HG03469 (cell line): ENCODE data around the gene PLIN1.

Source experiments
- ATAC-seq: cut with Tn5 transposase; IDR thresholded peaks from one replicate; pipeline ENCODE4 v1.9.1; 2021; ENCODE audit warnings: mild to moderate bottlenecking, moderate library complexity, moderate number of reproducible peaks; ENCODE audit not compliant: unreplicated experiment

PLIN1 gene

DNA sequence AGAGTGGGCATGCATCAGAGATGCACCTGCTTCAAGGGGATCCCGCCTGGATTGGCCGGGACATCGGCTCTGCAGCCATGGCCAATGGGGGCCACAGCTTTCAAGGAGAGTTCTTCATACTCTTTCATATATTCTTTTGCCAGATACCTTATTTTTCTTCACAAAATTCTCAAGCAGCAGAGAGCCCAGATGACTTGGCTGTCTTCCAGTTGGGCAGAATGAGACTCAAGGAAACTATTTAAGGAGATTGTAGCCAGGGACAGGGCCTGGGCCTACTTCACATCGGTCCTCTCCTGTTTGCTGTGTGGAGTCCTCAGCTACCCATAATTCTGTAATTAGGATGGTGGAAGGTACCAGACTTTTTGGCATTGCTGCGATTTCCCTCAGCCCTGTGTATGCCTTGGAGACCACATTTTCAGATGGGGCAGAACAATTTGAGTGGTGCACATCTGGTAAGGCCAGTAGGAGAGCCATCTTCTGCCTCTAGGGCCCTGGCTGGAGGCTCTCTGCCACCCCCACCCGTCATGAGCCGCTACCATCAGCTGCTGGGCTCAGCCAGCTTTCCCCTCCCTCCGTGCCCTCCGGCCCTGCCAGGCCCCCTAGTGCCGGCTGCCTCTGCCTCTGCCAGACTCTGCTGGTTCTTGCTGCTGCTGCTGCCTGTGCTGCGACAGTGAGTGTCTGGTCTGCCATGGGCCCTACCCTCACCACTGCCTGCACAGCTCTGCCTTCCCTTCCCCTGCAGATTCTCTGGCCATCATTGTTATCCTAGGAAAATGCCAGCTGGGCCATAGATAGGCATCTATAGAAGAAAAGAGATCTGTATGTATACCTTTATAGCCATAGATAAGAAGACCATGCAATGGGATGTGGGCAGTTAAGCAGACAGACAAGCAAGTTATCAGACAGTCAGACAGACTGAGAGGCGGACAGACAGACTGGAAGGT is 6.7 kb downstream of the PLIN1 start:
- no peak for ATAC-seq

DNA sequence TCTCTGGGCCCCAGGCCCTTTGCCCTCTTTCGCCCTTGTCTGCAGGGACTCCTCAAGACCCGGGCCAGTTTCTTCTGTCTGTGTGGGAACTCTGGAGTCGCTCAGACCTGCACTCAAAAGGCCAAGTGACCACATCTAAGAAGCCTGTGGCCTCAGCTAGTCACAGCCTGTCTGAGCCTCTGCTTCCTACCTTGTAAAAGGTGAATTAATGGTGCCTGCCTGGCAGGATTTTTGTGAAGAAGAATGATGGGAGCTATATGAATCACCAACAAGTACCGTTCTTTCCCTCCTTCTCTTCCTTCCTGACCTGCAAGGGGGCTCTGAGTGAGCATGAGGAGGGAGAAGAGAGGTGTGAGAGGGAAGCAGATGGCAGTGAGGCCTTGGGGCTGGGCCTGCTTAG is 7.5 kb downstream of the PLIN1 start:
- no peak for ATAC-seq

DNA sequence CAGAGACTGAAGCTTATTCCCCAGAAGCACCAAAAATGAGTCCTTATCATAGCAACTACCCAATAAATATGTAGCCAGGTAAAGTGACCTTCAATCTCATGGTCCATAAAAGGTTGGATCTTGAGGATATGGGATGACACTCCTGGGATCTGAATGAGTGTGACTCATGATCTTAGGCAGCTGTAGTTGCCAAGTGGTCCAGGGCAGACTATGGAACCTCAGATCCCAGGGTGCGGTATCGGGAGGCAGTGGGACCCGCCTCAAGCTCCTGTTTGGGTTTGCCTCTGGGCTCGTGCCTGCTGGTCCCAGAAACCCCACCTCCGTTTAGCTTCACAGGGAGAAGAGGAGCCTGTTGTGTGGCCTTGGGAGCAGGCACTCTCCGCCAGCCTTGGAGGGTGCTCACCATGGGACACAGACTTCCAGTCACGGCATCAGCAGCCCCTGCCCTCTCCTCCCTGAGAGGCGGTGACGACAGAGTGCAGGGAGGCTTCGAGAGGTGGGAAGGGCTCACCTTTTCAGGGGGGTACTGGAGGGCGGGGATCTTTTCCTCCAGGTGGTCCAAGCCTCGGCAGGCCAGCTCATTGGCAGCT is 8.1 kb downstream of the PLIN1 start:
- ATAC-seq, result no peak

DNA sequence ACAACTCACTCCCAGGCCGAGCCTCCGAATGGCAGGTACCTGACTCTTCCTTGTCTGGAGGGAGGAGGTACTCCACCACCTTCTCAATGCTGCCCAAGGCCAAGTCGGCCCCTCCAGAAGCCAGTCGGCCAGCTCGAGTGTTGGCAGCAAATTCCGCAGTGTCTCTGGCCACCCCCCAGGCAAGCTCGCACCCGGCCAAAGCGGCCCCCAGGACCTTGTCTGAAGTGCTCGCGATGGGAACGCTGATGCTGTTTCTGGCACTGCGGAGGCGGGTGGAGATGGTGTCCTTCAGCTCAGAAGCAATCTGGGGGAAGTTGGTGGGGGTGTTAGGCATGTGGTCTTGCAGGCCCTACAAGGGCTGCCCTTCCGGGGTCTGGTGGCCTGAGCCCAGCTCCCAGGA is 9.2 kb downstream of the PLIN1 start:
- no peak for ATAC-seq

DNA sequence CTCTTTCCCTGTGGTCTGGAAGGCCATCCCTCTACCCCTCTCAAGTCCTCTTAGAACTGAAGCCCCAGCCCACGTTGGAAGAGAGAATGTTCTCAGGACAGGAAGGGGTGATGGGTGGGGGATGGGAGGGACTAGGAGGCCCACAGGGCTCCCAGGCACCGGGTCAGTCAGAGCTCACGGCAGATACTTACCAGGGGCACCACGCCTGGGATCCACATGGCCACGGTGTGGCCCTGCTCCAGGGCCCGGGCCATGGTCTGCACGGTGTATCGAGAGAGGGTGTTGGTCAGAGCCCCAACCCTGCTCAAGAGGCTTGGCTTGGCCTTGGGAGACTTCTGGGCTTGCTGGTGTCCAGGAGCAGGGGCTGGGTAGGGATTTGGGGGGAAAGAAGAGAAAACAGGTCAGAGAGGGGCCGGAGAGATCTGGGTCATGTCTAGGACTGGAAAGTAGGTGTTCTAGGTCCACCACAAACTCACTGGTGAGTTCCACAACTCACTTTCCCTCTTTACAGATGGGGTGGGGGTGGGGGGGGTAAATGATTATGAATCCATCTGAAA is 9.8 kb downstream of the PLIN1 start:
- ATAC-seq, result no peak

DNA sequence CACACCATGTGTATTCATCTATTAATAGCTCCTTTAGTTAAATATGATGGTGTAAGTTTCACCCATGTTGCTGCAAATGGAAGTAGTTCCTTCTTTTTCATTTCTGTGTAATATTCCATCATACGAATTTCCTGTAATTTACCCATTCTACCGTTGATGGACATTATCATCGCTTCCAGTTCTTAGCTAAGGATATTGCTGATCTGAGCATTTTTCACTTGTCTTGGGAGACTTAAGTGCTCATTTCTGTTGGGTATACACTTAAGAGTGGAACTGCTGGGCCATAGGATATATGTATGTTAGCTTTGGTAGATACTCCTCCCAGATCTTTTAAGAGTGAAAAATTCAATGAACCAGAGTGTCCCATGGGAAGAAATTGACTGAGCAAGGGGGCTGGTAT is 11.0 kb downstream of the PLIN1 start:
- ATAC-seq, result no peak

DNA sequence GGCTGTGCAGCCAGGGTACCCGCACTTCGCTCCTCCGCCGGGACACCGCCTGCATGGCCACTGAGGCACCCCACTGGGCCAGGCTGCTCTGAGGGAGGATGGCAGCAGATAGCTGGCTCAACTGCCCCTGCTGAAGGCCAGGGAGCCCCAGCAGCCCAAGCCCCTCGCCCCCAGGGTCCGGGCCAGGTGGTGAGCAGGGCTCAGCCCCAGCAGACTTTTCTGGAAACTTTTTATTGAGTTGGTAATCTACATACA is 11.5 kb downstream of the PLIN1 start:
- no peak for ATAC-seq

DNA sequence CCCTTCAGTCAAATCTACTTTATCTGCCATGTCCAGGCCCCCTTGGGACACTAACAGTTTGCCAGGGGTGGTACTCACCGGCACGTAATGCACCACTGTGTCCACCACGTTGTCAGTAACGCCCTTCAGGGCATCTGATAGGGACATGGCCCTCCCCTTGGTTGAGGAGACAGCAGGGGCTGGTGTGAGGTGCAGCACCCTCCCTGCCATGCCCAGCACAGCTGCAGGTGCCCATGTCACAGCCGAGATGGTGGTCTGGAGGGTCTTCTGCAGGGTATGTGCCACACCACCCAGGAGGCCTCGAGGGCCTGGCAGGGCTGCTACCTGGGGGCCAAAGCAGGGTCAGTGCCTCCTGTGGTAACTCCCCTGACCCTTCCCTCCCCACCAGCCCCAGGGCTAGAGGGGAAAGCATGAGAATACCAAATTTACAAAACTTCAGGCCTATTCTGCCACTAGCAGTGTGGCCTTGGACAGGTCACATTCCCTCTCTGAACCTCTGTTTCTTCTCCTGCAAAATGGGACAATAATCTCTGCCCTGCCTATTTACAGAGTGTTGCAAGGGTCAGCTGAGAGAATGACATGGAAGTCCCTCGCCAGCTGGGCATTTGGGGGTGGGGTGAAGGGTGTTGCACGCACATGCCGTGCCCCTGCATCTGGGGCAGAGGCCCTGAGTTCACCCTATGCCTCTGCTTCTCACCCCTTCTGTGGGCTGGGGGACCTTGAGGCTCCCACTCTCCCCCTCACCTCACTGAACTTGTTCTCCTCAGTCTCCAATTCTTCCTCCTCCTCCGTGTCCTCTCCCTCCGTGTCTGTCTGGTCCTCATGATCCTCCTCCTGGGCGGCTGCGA is 12.1 kb downstream of the PLIN1 start:
- no peak for ATAC-seq

DNA sequence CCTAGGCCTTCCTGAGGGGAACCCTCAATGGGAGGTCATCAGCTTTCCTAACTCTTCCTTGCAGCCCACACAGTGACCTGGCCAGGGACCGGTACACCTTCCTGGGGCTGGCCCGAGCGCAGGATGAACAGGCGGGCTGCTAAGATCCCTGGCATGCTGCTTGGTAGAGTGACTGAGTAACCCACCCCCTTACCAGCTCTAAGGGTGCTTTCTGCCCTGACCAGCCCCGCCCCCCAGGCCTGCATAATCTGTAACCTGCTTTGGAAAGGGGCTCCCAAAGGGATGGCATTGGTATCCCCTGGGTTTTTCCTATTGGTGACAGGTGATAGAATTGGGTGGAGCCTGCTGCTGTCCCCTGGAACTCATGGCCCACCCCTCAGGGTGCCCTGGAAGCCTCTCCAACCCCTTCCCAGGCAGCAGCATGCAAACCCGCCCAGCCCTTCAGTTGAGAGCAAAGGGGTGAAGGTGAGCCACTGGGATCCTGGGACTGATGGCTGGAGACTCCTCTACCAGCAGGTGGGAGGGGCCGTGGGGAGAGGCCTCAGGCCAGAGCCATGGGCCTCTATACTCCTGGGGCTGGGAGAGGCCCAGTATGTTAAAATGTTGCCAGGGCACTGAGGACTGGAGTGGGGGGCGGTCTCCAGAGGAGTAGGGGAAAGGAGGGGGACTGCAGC is 12.8 kb downstream of the PLIN1 start:
- ATAC-seq, result no peak

DNA sequence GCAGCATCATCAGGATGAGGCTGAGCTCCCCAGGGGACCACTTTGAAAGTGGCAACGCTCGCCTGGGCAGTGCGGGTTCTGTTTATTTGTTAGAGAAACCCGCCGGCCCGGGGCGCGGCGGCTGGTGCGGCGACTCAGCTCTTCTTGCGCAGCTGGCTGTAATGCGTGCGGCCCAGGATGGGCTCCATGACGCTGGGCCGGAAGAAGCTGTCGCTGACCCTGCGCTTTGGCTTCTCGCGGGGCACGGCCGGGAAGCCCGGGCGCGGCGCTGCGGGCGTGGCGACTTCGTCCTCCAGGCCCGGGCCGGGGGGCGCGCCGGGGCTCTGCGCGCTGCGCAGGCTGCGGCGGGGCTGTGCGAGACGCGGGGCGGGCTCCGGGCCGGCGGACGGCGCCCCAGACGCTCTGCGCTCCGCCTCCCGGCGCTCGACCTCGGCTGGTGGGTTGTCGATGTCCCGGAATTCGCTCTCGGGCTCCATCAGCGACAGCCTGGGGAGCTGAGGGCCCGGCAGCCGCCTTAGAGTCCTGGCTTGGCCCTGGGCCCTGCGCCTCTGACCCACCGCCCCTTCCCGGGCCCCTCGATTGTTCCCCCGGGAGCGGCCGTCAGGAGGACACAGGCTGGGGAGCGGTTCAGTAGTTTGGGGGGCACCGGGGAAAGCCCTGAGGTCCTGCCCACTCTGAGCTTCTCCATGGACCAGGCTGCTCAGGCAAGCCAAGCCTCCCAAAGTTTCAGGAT is 13.6 kb downstream of the PLIN1 start:
- no peak for ATAC-seq

DNA sequence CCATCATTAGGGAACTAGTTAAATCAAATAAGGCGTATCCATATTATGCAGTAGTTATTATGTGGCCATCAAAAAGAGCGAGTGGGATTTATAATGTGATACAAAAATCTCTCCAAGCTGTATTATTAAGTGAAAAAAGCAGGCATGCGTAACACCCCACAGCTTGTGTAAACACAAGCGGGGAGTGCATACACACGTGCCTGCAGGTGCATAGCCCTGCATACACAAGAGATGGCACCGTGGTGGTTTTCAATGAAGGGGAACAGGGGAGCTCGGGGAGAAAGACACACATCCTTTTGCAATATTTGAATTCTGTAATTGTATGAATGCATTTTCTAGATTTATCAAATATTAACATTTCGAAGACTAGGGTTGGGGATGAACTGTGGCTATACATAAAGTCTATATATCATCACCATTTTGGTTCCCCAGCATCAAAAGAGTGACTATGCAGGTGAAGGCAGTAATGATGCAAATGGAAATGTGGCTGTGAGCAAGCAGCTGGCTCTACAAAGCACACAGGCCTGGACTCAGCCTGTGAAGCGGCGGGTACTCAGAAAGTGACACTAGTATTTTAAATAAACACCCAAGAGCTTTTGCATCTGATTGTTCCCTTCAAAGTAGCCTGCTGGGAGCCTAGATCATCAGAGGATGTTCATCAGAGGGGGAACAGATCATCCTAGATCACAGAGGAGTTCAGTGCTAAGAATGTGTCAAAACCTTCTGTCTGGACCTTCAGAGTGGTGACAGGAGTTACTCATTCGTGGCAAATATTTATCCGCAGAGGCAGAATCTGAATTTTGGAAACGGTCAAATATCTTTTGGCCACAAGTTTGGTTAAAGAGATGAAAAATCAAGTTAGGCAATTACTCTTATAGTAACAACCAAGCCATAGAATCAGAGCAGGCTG is 14.5 kb downstream of the PLIN1 start:
- ATAC-seq, result no peak

DNA sequence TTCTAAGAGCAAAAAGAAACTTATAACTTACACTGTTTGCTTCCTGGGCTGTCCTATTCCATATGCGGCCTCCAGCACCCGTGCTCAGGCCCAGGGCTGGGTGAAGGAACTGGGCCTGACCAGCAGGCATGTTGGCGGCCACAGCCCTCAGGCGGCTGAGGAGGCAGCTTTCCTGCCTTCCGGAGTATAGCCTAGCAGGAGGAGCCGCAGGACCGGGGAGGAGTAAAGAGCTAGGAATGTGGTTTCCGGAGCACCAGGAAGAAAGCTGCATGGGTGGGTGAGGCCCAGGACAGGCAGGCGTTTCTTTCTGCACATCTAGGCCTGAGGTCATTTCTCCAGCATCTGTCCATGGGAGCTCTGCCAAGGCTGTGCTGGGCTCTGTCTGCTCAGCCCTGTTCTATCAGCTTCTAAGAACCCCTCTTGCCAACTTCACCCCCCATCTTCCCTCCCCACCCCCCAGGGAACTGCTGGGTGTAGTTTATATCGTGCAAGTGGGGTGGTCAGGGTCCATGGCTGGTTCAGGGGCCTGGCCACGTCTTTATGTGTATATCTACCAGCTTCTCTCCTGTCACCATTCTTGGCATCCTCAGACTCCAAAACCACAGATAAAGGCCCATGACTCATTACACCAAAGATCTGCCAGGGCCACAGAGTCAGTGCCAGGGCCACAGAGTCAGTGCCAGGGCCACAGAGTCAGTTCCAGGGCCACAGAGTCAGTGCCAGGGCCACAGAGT is 16.1 kb downstream of the PLIN1 start:
- no peak for ATAC-seq

DNA sequence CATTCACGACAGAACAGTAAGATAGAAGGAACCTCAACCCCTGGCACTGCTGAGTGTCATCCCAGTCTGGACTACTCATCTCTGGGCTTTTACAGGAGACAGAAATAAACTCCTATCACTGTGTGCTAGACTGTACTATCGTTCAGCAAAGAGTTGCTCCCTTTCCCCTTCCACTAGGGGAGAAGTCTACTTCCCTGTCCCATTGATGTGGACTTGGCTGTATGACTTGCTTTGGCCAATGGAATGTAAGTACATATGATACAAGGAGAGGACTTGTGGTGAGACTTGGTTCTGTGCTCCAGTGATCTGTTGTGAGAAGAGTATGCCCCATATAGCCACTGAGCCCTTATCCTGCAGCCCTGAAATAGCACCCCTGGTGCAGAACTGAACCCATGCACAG is 18.6 kb downstream of the PLIN1 start:
- no peak for ATAC-seq

DNA sequence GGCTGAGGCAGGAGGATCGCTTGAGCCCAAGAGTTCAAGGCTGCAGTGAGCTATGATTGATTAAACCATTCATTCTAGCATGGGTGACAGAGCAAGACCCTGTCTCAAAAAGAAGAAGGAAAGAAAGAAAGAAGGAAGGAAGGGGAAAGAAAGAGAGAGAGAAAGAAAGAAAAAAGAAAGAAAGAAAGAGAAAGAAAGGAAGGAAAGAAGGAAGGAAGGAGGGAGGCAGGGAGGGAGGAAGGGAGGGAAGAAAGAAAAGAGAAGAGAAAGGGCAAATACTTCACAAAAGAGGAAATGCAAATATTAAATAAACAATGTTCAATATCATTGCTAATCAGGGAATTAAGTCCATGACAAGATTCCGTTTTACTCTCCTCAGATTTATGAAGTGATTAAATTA is 19.9 kb downstream of the PLIN1 start:
- ATAC-seq, result no peak

DNA sequence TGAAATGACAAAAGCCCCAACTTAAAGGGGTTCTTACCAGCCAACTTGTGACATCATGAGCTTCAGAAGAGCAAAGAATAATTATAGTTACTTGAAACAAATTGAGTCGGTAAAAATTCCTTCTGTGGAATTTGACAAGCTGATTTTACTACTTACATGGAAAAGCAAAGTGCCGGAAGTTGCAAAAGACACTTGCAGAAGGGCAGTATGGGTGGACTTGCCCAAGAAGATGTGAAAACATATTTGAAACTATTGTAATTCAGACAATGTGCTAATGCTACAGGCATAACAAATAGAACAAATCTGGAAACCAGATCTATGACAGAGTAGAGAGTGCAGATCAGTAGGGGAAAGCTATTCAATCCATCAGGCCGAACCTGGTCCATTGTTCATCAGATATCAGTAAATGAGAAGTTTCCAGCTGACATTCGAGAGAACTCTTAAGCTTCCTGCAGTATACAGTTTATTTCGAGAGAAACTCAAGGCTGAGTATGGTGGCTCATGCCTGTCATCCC is 21.4 kb downstream of the PLIN1 start:
- ATAC-seq, result no peak

DNA sequence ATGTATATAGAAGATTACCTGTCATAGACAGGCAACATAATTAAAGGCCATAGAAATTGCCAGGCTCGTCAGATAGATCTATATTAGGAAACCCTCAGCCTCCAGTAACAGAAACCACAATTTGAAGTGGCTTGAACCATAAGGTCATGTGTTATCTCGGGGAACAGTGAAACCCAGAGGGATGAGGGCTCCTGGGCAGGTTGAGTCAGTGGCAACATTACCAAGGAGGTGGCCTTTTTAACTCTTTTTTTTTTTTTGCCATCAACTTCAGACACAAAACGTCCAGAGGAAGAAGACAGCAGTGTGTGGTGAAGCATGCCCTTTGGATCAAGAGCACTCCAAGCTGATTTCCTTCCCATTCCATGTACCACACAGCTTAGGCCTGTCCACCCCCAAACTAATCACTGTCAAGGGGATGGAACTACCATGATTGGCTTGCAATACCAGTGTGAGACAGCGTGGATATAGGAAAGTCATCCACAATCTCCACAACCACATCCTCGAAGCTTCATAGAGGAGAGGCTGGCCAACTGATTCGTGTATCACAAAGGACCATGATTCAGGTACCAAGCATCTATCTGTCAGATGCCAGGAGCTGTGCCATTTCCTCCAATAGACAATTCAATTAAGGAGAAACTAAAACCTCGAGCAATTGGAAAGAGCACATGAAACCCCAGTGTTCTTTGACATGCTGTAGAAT is 22.9 kb downstream of the PLIN1 start:
- ATAC-seq, result no peak

DNA sequence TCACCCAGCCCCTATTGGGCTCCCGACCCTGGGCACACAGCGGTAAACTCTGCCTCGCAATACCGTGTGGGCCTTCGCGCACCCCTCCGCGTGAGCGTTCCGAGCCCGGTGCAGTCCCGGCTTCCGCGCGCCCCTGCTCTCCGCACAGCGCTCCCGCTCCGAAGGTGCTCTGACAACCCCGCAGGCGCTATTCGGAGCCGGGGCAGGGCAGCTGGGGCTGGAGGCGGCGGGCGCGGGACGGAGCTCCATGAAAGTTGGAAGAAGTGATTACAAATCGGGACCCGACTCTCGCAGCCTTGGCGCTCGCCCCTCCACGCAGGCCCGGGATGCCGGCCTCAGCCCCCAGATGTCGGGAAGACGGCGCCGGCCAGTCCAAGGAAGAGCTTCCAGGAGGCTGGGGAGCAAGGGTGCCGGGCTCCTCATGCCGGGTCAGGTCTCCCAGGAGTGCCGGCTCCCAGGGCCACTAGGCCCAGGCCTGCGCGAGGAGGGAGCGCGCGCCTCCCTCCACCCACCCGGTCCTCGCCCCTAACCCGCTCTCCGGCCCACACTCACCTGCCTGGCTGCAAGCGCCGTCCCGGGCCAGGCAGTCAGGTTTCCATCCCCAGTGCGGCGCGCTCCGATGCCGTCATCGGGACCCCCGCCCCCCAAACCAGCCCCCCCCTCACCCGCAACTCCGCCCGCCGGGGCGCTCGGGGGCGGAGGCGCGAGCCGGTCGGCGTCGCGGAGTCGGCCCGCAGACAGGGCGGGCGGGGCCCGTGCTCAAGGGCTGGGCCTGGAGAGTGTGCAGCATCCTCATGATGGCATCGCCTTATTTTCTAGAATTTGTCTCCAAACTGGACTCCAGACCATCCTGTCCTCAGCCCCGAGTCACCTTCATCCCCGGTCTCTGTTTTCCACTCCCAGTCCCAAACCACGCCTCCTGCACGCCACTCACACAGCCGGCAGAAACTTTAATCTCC is 24.0 kb downstream of the PLIN1 start, which contains the start of gene KIF7:
TSS of gene KIF7 (minus strand) at position 621 of the 959 bp plus-strand sequence. CDS start 2,537 bp downstream, outside the sequence.
- ATAC-seq, result no peak
